ENCODE data around the gene FANCC.

DNA sequence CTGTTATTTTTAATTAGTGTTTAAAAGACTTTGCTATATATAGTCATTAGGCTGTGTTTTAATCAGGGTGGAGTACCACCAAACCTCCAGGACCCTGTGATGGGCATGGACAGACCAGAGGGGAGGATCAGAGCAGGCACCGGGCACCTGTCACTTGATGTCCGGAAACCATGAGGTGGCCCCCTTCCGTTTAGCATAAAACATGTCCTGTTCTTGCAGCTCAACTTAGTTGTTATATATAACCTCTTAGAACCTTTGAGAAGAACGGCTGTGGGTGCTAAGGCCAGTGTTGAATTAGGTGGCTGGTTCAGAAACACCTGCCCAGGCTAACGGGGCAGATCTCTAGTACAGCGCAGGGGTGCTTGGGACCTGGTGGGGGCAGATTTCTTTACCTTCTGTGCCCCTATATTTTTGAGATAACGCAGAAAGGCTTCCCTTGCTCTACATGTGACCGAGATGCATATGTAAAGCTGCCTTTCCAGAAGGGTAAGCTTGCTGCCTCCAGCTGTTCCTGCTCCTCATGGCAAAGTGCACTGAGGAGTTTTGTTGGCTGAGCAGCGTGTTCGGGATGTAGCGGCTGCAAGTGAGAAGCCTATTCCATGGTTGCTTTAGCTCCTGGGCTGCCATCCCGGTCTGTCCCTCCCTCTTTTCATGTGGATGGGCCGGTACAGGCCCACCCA is 255.5 kb downstream of the FANCC start:
- TF ChIP-seq, protein P1, sequence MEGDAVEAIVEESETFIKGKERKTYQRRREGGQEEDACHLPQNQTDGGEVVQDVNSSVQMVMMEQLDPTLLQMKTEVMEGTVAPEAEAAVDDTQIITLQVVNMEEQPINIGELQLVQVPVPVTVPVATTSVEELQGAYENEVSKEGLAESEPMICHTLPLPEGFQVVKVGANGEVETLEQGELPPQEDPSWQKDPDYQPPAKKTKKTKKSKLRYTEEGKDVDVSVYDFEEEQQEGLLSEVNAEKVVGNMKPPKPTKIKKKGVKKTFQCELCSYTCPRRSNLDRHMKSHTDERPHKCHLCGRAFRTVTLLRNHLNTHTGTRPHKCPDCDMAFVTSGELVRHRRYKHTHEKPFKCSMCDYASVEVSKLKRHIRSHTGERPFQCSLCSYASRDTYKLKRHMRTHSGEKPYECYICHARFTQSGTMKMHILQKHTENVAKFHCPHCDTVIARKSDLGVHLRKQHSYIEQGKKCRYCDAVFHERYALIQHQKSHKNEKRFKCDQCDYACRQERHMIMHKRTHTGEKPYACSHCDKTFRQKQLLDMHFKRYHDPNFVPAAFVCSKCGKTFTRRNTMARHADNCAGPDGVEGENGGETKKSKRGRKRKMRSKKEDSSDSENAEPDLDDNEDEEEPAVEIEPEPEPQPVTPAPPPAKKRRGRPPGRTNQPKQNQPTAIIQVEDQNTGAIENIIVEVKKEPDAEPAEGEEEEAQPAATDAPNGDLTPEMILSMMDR (IDR thresholded peaks at IDR 0.05; ENCODE audit: insufficient read depth, low read depth, low read length) = no peak
- no peak for TF ChIP-seq EZH2 (IDR thresholded peaks at IDR 0.05; ENCODE audit: insufficient read depth, low read length)
